HepG2 (cell line): ENCODE measurements around the gene CIAO3. TPM values are rescaled to one million over a fixed set of nuclear protein-coding genes. Genes with fewer than 3 reads are reported as not detected.
"Not testable (repeated sequence)": the region's sequence is repeated elsewhere in the genome, so short reads cannot be mapped to it uniquely, and the experiment has no call there.

Experiments
- ATAC-seq: fragments of 200-7000 bp; cut with Tn5 transposase; 3 replicates; pipeline ENCODE4 v1.9.1; 2020; ENCODE audit warnings: mild to moderate bottlenecking, moderate library complexity
- BruUV-seq: library from RNA; stranded (reverse); fragments of 400-500 nt; replicated peaks from 2 replicates; lab custom pipeline; 2021; lab: Mats Ljungman, UMichigan
- CTCF ChIA-PET: fragments of 300-600 bp; formaldehyde crosslinking; extraction: SDS; loops from one replicate; lab custom pipeline; 2021; ENCODE audit warnings: low total read pairs, inconsistent platforms, low intra/inter-chr PET ratio; lab: Yijun Ruan, JAX
- POLR2A ChIA-PET: fragments of 350-600 bp; sonication (Branson Sonifier 250); formaldehyde crosslinking; loops from one replicate; lab custom pipeline; 2020; ENCODE audit warnings: antibody characterized with exemption, inconsistent platforms; lab: Yijun Ruan, JAX
- DNase-seq: peaks from one replicate; pipeline ENCODE4 v3.0.0-alpha.2; 2015; ENCODE audit warnings: low spot score
- FAIRE-seq: peaks from 3 replicates; lab custom pipeline; 2011; peaks lifted over from hg19 to GRCh38; lab: Jason Lieb, UNC
- H2AFZ ChIP-seq: one replicate; pipeline ENCODE4 v1.6.1; 2011; ENCODE audit warnings: low read length, inconsistent platforms
- H3K27ac ChIP-seq: fragments of 300-600 bp; 3 replicates; pipeline ENCODE4 v1.8.0; 2011; ENCODE audit warnings: mixed run types, mild to moderate bottlenecking, mixed read lengths, low read length, inconsistent platforms; ENCODE audit not compliant: insufficient read depth; ENCODE audit errors: extremely low read length
- H3K27me3 ChIP-seq, 2 experiments: fragments of 200-600 bp in 1 of 2; 2 replicates in 1 of 2; 3 replicates in 1 of 2; pipeline versions ENCODE4 v1.6.0 to v1.8.0; 2011; ENCODE audit warnings: low read length in 2 of 2, mild to moderate bottlenecking in 2 of 2, moderate library complexity in 2 of 2, inconsistent platforms in 1 of 2; ENCODE audit not compliant: insufficient read depth in 2 of 2, control insufficient read depth in 1 of 2
- H3K36me3 ChIP-seq, 2 experiments: fragments of 200-600 bp in 1 of 2; replicated peaks in 1 of 2; 2 replicates in 1 of 2; 3 replicates in 1 of 2; pipeline versions ENCODE4 v1.5.1 to v1.8.0; 2011; ENCODE audit warnings: low read length in 2 of 2, inconsistent platforms in 1 of 2; ENCODE audit not compliant: insufficient read depth in 2 of 2, control insufficient read depth in 1 of 2
- H3K4me1 ChIP-seq: 2 replicates; pipeline ENCODE4 v1.5.1; 2012; ENCODE audit warnings: low read length, inconsistent platforms; ENCODE audit not compliant: insufficient read depth
- H3K4me2 ChIP-seq: 2 replicates; pipeline ENCODE4 v1.6.0; 2011; ENCODE audit warnings: low read depth, low read length, inconsistent platforms
- H3K4me3 ChIP-seq, 3 experiments: fragments of 200-600 bp in 1 of 3; sonication (generic), shearing (Covaris generic) in 1 of 3; replicated peaks in 1 of 3; 2 replicates each; pipeline ENCODE4 v1.5.1; 2011 to 2016; ENCODE audit warnings: low read length in 3 of 3, inconsistent platforms in 2 of 3, low read depth in 2 of 3, mild to moderate bottlenecking in 2 of 3, control low read depth in 1 of 3, mixed read lengths in 1 of 3; ENCODE audit not compliant: insufficient read depth in 1 of 3
- H3K79me2 ChIP-seq: one replicate; pipeline ENCODE4 v1.6.1; 2011; ENCODE audit warnings: low read length, inconsistent platforms; ENCODE audit not compliant: insufficient read depth
- H3K9ac ChIP-seq: 2 replicates; pipeline ENCODE4 v1.6.0; 2011; ENCODE audit warnings: mild to moderate bottlenecking, low read depth, low read length, inconsistent platforms; ENCODE audit not compliant: insufficient read depth
- H3K9me3 ChIP-seq: 2 replicates; pipeline ENCODE4 v1.5.1; 2012; ENCODE audit warnings: mild to moderate bottlenecking, low read length
- H4K20me1 ChIP-seq: 2 replicates; pipeline ENCODE4 v1.6.0; 2011; ENCODE audit warnings: inconsistent platforms, mild to moderate bottlenecking, low read length, moderate library complexity; ENCODE audit not compliant: insufficient read depth
- ADNP ChIP-seq: sonication (generic); formaldehyde crosslinking; IDR thresholded peaks from 2 replicates; pipeline ENCODE4 v1.4.0; 2020; ENCODE audit warnings: missing genetic modification reagents
- CEBPB ChIP-seq: IDR thresholded peaks from 2 replicates; pipeline ENCODE4 v1.6.1; 2011; ENCODE audit warnings: low read depth, low read length, improper control_type of control experiment, borderline replicate concordance
- CEBPG ChIP-seq: IDR thresholded peaks from 2 replicates; pipeline ENCODE4 v1.6.1; 2016
- FOXA1 ChIP-seq, 2 experiments: fragments of 450-650 bp in 1 of 2; sonication (generic) in 1 of 2; formaldehyde crosslinking in 1 of 2; IDR thresholded peaks; 2 replicates each; pipeline versions ENCODE4 v1.4.0 to v1.6.1; 2016 to 2020; ENCODE audit warnings: missing genetic modification reagents in 1 of 2
- JUNB ChIP-seq: sonication (generic); formaldehyde crosslinking; IDR thresholded peaks from 2 replicates; pipeline ENCODE4 v1.8.0; 2022; ENCODE audit warnings: missing genetic modification reagents, mild to moderate bottlenecking, borderline replicate concordance
- JUND ChIP-seq: sonication (generic); formaldehyde crosslinking; IDR thresholded peaks from 2 replicates; pipeline ENCODE4 v1.8.0; 2022; ENCODE audit warnings: mild to moderate bottlenecking, missing genetic modification reagents
- KLF16 ChIP-seq, 2 experiments: sonication (generic) in 1 of 2; formaldehyde crosslinking in 1 of 2; IDR thresholded peaks; 2 replicates each; pipeline versions ENCODE4 v1.6.1 to v1.8.0; 2016 to 2023; ENCODE audit warnings: missing genetic modification reagents in 2 of 2, missing compliant biosample characterization in 1 of 2
- NR2F6 ChIP-seq, 2 experiments: IDR thresholded peaks; 2 replicates each; pipeline ENCODE4 v1.6.1; 2016; ENCODE audit warnings: antibody characterized with exemption in 1 of 2, mild to moderate bottlenecking in 1 of 2
- SALL1 ChIP-seq: sonication (generic); formaldehyde crosslinking; IDR thresholded peaks from 2 replicates; pipeline ENCODE4 v1.8.0; 2022; ENCODE audit warnings: mild to moderate bottlenecking, missing genetic modification reagents
- SKI ChIP-seq: fragments of 450-650 bp; IDR thresholded peaks from one replicate; pipeline ENCODE4 v1.6.1; 2018; ENCODE audit warnings: mild to moderate bottlenecking; ENCODE audit not compliant: partially characterized antibody
- SOX6 ChIP-seq, 2 experiments: fragments of 450-650 bp in 1 of 2; sonication (generic) in 1 of 2; formaldehyde crosslinking in 1 of 2; IDR thresholded peaks; 2 replicates each; pipeline versions ENCODE4 v1.4.0 to v1.6.1; 2017 to 2020; ENCODE audit warnings: antibody characterized with exemption in 1 of 2, mild to moderate bottlenecking in 1 of 2, missing genetic modification reagents in 1 of 2
- TBX3 ChIP-seq: fragments of 450-650 bp; IDR thresholded peaks from 2 replicates; pipeline ENCODE4 v1.6.1; 2017; ENCODE audit warnings: antibody characterized with exemption, mild to moderate bottlenecking, inconsistent platforms, borderline replicate concordance
- ZNF614 ChIP-seq: IDR thresholded peaks from 2 replicates; pipeline ENCODE4 v1.6.1; 2018; ENCODE audit warnings: missing biosample characterization, missing genetic modification reagents, inconsistent platforms, borderline replicate concordance
- WGBS: methylation state at CpG from one replicate; pipeline ENCODE4 v1.1.6; 2017; ENCODE audit warnings: low lambda C conversion rate; 5-methylcytosine and 5-hydroxymethylcytosine counted together
- in situ Hi-C: cut with HindIII; loops from 2 replicates; pipeline ENCODE4 v1.10.0; 2017; ENCODE audit warnings: low pct_unique_long_range_greater_than_20kb; ENCODE audit not compliant: extremely low pct_ligation_motif_present
- intact Hi-C: fragments of 100-400 bp; cut with micrococcal nuclease; formaldehyde crosslinking; loops from one replicate; pipeline ENCODE4 v1.10.0; 2022; ENCODE audit not compliant: unreplicated experiment
- polyA plus RNA-seq, 8 experiments: library from polyadenylated mRNA; depleted of rRNA in 3 of 8; stranded (reverse) in 7 of 8; unstranded in 1 of 8; fragments of >200 nt; fragmentation: Illumina TruSeq in 4 of 8; extraction: Trizol in 4 of 8; gene quantifications; 2 replicates each; pipeline versions ENCODE4 v1.2.1 to v1.2.3, GENCODE V29; 2011 to 2016; ENCODE audit warnings: low read depth in 4 of 8, missing spikeins in 1 of 8, mixed read lengths in 1 of 8; ENCODE audit not compliant: insufficient read depth in 1 of 8
- total RNA-seq, 5 experiments: library from RNA; depleted of rRNA; stranded (reverse); fragments of >200 nt; fragmentation: Illumina TruSeq; extraction: Trizol; gene quantifications; 2 replicates each; pipeline ENCODE4 v1.2.3, GENCODE V29; 2016; ENCODE audit warnings: low read depth in 1 of 5
- TF ChIP-seq, protein P1 (sequence below): IDR thresholded peaks from 2 replicates; pipeline ENCODE4 v1.6.1; 2018; ENCODE audit warnings: missing genetic modification reagents, mild to moderate bottlenecking, missing compliant biosample characterization
- TF ChIP-seq, protein P2 (sequence below): sonication (generic); formaldehyde crosslinking; IDR thresholded peaks from 2 replicates; pipeline ENCODE4 v1.4.0; 2020; ENCODE audit warnings: missing genetic modification reagents
- TF ChIP-seq, protein P3 (sequence below): sonication (generic); formaldehyde crosslinking; conservative IDR thresholded peaks from 2 replicates; pipeline ENCODE4 v1.8.0; 2022; ENCODE audit warnings: mild to moderate bottlenecking, moderate library complexity, missing genetic modification reagents

Gene CIAO3
- total and polyA plus RNA-seq, 2 of the 13 experiments (the other 11 are each of a cell fraction or from before 2014, with no cell fraction given): 21.7 to 25.0 TPM

DNA sequence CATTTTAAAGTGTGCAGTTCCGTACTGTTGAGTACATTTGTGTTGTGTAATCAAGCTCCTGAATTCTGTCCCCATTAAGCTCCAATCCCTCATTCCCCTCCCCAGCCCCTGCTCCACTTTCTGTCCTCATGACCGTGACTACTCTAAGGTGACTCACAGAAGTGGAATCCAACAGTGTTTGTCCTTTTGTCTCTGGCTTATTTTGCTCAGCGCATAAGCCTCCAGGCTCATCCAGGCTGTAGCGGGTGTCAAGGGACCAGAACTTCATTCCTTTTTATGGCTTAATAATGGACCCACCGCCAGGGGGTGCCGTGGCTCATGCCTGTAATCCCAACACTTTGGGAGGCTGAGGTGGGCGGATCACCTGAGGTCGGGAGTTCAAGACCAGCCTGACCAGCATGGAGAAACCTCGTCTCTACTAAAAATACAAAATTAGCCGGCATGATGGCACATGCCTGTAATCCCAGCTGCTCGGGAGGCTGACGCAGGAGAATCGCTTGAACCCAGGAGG is 28.0 kb downstream of the CIAO3 start:
- H3K4me2 ChIP-seq; H3K9me3 ChIP-seq; intact Hi-C loops; BruUV-seq; H2AFZ ChIP-seq; H3K79me2 ChIP-seq; H3K27ac ChIP-seq; H3K9ac ChIP-seq; H3K36me3 ChIP-seq; H3K4me3 ChIP-seq; H4K20me1 ChIP-seq; TF ChIP-seq NR2F6, SOX6, FOXA1 (IDR thresholded peaks at IDR 0.05): not testable (repeated sequence)
- FAIRE-seq (peak; percentile 83), DNase-seq (peak; percentile 93), ATAC-seq (peak; percentile 14)
- CTCF ChIA-PET: interaction anchor here (1.1 to 2.3 kb wide), 3 partner anchors 21 to 73 kb away, joined by 3 to 19 read pairs (median 13); partner anchors contain the start of gene CIAO3
- in situ Hi-C loops: loop anchor here (5.0 kb wide), 1 partner anchor 75 kb away; the partner anchor contains the start of genes CHTF18 and RPUSD1
- POLR2A ChIA-PET: interaction anchor here (0.6 to 1.4 kb wide), 8 partner anchors 8 to 75 kb away, joined by 3 to 9 read pairs (median 4); partner anchors contain the start of genes ANTKMT, CHTF18, CIAO3 and HAGHL
- Histone ChIP-seq H3K4me1 (peaks cover 35% of the 10 kb centered on the region), H3K27me3 (peaks cover 3 to 36% of the 10 kb centered on the region in 2 experiments; a peak in 4 of 5 replicates)
- WGBS: 22% methylated on average over 13 of the region's 13 CpGs
- peak; percentile 25; the same call in 1 of the 2 replicates for TF ChIP-seq SALL1 (CRISPR knock-in tag)
- TF ChIP-seq, protein P1, sequence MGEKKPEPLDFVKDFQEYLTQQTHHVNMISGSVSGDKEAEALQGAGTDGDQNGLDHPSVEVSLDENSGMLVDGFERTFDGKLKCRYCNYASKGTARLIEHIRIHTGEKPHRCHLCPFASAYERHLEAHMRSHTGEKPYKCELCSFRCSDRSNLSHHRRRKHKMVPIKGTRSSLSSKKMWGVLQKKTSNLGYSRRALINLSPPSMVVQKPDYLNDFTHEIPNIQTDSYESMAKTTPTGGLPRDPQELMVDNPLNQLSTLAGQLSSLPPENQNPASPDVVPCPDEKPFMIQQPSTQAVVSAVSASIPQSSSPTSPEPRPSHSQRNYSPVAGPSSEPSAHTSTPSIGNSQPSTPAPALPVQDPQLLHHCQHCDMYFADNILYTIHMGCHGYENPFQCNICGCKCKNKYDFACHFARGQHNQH (CRISPR knock-in tag): peak; percentile 48; the same call in 1 of the 2 replicates
- peak in 1 of 2 experiments; percentile 65; a peak in 2 of 4 replicates for TF ChIP-seq KLF16 (CRISPR knock-in tag; IDR thresholded peaks at IDR 0.05)
- TF ChIP-seq, protein P2, sequence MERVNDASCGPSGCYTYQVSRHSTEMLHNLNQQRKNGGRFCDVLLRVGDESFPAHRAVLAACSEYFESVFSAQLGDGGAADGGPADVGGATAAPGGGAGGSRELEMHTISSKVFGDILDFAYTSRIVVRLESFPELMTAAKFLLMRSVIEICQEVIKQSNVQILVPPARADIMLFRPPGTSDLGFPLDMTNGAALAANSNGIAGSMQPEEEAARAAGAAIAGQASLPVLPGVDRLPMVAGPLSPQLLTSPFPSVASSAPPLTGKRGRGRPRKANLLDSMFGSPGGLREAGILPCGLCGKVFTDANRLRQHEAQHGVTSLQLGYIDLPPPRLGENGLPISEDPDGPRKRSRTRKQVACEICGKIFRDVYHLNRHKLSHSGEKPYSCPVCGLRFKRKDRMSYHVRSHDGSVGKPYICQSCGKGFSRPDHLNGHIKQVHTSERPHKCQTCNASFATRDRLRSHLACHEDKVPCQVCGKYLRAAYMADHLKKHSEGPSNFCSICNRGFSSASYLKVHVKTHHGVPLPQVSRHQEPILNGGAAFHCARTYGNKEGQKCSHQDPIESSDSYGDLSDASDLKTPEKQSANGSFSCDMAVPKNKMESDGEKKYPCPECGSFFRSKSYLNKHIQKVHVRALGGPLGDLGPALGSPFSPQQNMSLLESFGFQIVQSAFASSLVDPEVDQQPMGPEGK (CRISPR knock-in tag): 0 out of 2 replicates have a peak, but pooled peaks have one; percentile 46
- TF ChIP-seq CEBPB: peak; percentile 81
- 0 out of 2 replicates have a peak, but pooled peaks have one; percentile 20 for TF ChIP-seq NR2F6 (CRISPR knock-in tag; IDR thresholded peaks at IDR 0.05)
- TF ChIP-seq JUND: 0 out of 2 replicates have a peak, but pooled peaks have one; percentile 51
- TF ChIP-seq ZNF614 (CRISPR knock-in tag): peak; percentile 86; the same call in 1 of the 2 replicates
- peak; percentile 79 for TF ChIP-seq ADNP (CRISPR knock-in tag)
- peak; percentile 36; the same call in 1 of the 2 replicates for TF ChIP-seq JUNB
- TF ChIP-seq, protein P3, sequence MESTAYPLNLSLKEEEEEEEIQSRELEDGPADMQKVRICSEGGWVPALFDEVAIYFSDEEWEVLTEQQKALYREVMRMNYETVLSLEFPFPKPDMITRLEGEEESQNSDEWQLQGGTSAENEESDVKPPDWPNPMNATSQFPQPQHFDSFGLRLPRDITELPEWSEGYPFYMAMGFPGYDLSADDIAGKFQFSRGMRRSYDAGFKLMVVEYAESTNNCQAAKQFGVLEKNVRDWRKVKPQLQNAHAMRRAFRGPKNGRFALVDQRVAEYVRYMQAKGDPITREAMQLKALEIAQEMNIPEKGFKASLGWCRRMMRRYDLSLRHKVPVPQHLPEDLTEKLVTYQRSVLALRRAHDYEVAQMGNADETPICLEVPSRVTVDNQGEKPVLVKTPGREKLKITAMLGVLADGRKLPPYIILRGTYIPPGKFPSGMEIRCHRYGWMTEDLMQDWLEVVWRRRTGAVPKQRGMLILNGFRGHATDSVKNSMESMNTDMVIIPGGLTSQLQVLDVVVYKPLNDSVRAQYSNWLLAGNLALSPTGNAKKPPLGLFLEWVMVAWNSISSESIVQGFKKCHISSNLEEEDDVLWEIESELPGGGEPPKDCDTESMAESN (CRISPR knock-in tag): 0 out of 2 replicates have a peak, but pooled peaks have one; percentile 37
- peak; percentile 45; the same call in 1 of the 2 replicates for TF ChIP-seq SOX6 (CRISPR knock-in tag; IDR thresholded peaks at IDR 0.05)
- peak; percentile 3; the same call in 1 of the 2 replicates for TF ChIP-seq FOXA1 (CRISPR knock-in tag; IDR thresholded peaks at IDR 0.05)
- 0 out of 2 replicates have a peak, but pooled peaks have one; percentile 22 for TF ChIP-seq CEBPG (CRISPR knock-in tag)
- TF ChIP-seq TBX3: peak; percentile 58; the same call in 1 of the 2 replicates
- peak; percentile 15 for TF ChIP-seq SKI
